Lung (tissue), 12 donors: ENCODE measurements around the gene FZR1. TPM values are rescaled to one million over a fixed set of nuclear protein-coding genes. Genes with fewer than 3 reads are reported as not detected.

Experiments used
- ATAC-seq: fragments of 200-7000 bp; cut with Tn5 transposase; one replicate; pipeline ENCODE4 v1.9.1; 2020; ENCODE audit warnings: moderate number of reproducible peaks; ENCODE audit not compliant: insufficient read depth, low FRiP score
- DNase-seq, 3 donors: peaks; one replicate each; pipeline ENCODE4 v3.0.0-alpha.2; 2013 to 2017
- H3K27ac ChIP-seq, 2 donors: one replicate each; pipeline ENCODE4 v1.5.1; 2013; ENCODE audit warnings: mild to moderate bottlenecking in 2 of 2, moderate library complexity in 2 of 2, control low read depth in 1 of 2, inconsistent platforms in 1 of 2, low read depth in 1 of 2, low read length in 1 of 2
- H3K27me3 ChIP-seq, 3 donors: one replicate each; pipeline ENCODE4 v1.5.1; 2013; ENCODE audit warnings: low read length in 2 of 3; ENCODE audit not compliant: control insufficient read depth in 3 of 3, insufficient read depth in 3 of 3
- H3K36me3 ChIP-seq, 4 donors: one replicate each; pipeline ENCODE4 v1.5.1; 2013; ENCODE audit warnings: low read length in 4 of 4, mild to moderate bottlenecking in 1 of 4, moderate library complexity in 1 of 4; ENCODE audit not compliant: control insufficient read depth in 4 of 4, insufficient read depth in 4 of 4
- H3K4me1 ChIP-seq, 5 donors: one replicate each; pipeline ENCODE4 v1.5.1; 2013; ENCODE audit warnings: low read length in 5 of 5, mild to moderate bottlenecking in 2 of 5, moderate library complexity in 1 of 5; ENCODE audit not compliant: control insufficient read depth in 5 of 5, insufficient read depth in 5 of 5
- H3K4me3 ChIP-seq: one replicate; pipeline ENCODE4 v1.5.1; 2013; ENCODE audit warnings: mild to moderate bottlenecking, control low read depth, moderate library complexity
- H3K9ac ChIP-seq, 2 donors: one replicate each; pipeline ENCODE4 v1.5.1; 2013; ENCODE audit warnings: low read length in 2 of 2, control low read depth in 1 of 2; ENCODE audit not compliant: insufficient read depth in 1 of 2
- H3K9me3 ChIP-seq, 4 donors: one replicate each; pipeline ENCODE4 v1.5.1; 2013; ENCODE audit warnings: low read length in 3 of 4, mild to moderate bottlenecking in 1 of 4, moderate library complexity in 1 of 4; ENCODE audit not compliant: control insufficient read depth in 4 of 4, insufficient read depth in 3 of 4
- CTCF ChIP-seq: IDR thresholded peaks from 2 replicates; pipeline ENCODE4 v1.5.1; 2012; ENCODE audit warnings: mild to moderate bottlenecking; ENCODE audit errors: control extremely low read depth, extremely low read depth
- WGBS, 2 donors: extraction: QIAGEN DNeasy Blood & Tissue Kit; methylation state at CpG; one replicate each; pipeline ENCODE4 v1.1.7; 2013; 5-methylcytosine and 5-hydroxymethylcytosine counted together
- polyA plus RNA-seq, 2 donors: library from polyadenylated mRNA; stranded (reverse); fragments of 200-250 nt; gene quantifications; one replicate each; pipeline ENCODE4 v1.2.1, GENCODE V29; 2013
- total RNA-seq, 2 donors: library from RNA; depleted of rRNA in 1 of 2; stranded (reverse); fragments of >200 nt in 1 of 2; gene quantifications; one replicate each; pipeline ENCODE4 v1.2.1, GENCODE V29; 2014 to 2021
- donor health status: control.
- donor health status: control.
- donor health status: Bipolar disorder and iron deficiency.
- donor health status: healthy.
- donor health status: DM: yes; HTN: yes; CAD: no.

Gene FZR1
- total and polyA plus RNA-seq, 4 donors = 20.0 to 45.8 (median 28.3) TPM

DNA sequence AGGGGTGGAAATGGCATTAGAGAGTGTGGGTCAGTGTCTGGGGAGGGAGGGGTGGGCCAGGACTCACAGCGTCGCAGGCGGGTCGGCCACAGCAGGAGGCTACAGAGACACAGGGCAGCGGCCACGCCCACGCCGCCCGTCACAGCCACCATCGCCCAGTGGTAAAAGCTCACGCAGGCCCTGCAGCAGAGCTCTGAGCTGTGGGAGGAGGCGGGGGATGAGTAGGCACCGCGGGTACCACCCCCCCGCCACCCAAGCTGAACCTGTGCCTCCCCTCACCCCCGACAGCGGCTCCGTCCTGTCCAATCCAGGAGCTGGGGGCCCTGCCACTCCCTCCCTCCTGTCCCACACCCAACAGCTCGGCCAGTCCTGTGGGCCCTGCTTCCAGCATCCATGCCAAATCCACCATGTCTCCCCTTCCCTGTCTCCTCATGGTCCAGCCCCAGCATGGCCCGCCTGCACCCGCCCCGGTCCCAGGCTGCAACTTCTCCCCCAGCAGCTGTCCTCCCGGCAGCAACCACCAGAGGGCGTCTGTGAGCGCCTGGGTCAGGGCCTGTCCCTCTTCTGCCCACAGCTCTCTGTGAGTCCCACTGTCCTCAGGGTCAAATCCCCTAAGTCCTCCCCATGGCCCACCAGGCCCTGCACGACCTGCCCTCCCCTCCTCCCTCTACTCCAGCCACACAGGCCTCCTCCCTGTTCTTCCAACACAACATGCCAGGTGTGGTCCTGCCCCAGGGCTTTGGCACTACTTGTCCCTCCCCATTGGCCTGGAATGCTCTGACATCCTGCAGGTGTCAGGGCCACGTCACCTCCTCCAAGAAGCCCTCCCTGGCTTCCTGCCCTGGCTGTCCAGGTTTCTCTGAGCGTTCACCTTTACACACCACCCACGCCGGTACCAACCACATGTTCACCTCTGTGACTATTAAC is 38.9 kb downstream of the FZR1 start:
- ATAC-seq = peak; percentile 80
- peak; percentile 67 for TF ChIP-seq CTCF
- no peak overlapping the region for H3K4me3 ChIP-seq
- H3K9me3 ChIP-seq = no peaks in the 10 kb centered on the region
- no peak overlapping the region for H3K9ac ChIP-seq
- H3K27ac ChIP-seq = no peak overlapping the region
- H3K36me3 ChIP-seq = peaks cover 0 to 42% (median 2%) of the 10 kb centered on the region in 4 donors
- no peaks in the 10 kb centered on the region for H3K27me3 ChIP-seq
- peak; percentile 27 to 65 (median 29) for DNase-seq
- 63% methylated on average over 23 to 30 of the region's 30 CpGs for WGBS, 2 donors
- H3K4me1 ChIP-seq = no peaks in the 10 kb centered on the region

DNA sequence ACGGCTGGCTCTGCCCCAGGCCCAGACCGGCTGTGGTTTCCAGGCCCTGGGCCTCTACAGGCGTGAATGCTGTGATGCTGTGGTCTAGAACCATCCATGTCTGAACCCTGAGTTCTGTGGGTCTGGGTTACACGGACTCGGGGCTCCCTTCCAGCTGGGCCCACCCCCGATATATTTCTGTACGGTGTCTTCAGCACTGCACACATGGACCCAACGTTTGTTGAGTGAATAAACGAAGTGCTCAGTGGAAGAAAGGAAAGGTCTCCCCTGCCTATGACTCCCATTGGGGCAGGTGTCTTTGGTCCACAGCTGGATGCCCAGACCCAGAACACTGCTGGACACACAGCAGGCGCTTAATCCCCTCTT is 39.5 kb downstream of the FZR1 start:
- Histone ChIP-seq H3K27me3 (no peaks in the 10 kb centered on the region), H3K9me3 (no peaks in the 10 kb centered on the region), H3K9ac (no peak overlapping the region), H3K4me3 (no peak overlapping the region), H3K4me1 (no peaks in the 10 kb centered on the region), H3K27ac (no peak overlapping the region), H3K36me3 (peaks cover 0 to 44% (median 2%) of the 10 kb centered on the region in 4 donors)
- WGBS, 2 donors = 78 to 83% methylated on average over 10 of the region's 10 CpGs
- no peak for DNase-seq
- no peak for ATAC-seq
- TF ChIP-seq CTCF = no peak

GRCh38 chr19:3546119-3546518 is 40.0 kb downstream of the FZR1 start:
- Histone ChIP-seq H3K4me1 (no peaks in the 10 kb centered on the region), H3K9me3 (no peaks in the 10 kb centered on the region), H3K9ac (no peak overlapping the region), H3K27ac (no peak overlapping the region), H3K27me3 (no peaks in the 10 kb centered on the region), H3K4me3 (no peak overlapping the region), H3K36me3 (peaks cover 0 to 46% (median 2%) of the 10 kb centered on the region in 4 donors)
- TF ChIP-seq CTCF = no peak
- DNase-seq (no peak), ATAC-seq (no peak)
- WGBS, 2 donors = 89 to 92% methylated on average over 23 of the region's 23 CpGs
